T-helper 2 cell treated with Interferon-gamma antibody and Interleukin-4, amounts not matched to agents 5 μg/mL and 100 μg/mL, for 36 hours (primary cell): ENCODE data around the gene POLR2B.
"Not testable (repeated sequence)": the region's sequence is repeated elsewhere in the genome, so short reads cannot be mapped to it uniquely, and the experiment has no call there.

Experiments used
- DNase-seq: peaks from one replicate; pipeline ENCODE4 v3.0.0; 2021; ENCODE audit warnings: low spot score
- H3K27ac Mint-ChIP-seq: one replicate; pipeline ENCODE4 v1.8.0; 2021; ENCODE audit warnings: mild to moderate bottlenecking, mixed read lengths
- H3K27me3 Mint-ChIP-seq: one replicate; pipeline ENCODE4 v1.8.0; 2021; ENCODE audit warnings: low read depth, mixed read lengths
- H3K36me3 Mint-ChIP-seq: one replicate; pipeline ENCODE4 v1.8.0; 2021; ENCODE audit warnings: low read depth, mixed read lengths
- H3K4me1 Mint-ChIP-seq: one replicate; pipeline ENCODE4 v1.8.0; 2021; ENCODE audit warnings: low read depth, mixed read lengths
- H3K4me3 Mint-ChIP-seq: one replicate; pipeline ENCODE4 v1.8.0; 2022; ENCODE audit warnings: mild to moderate bottlenecking, moderate library complexity, mixed read lengths
- H3K9me3 Mint-ChIP-seq: one replicate; pipeline ENCODE4 v1.8.0; 2021; ENCODE audit warnings: mixed read lengths

Gene POLR2B

DNA sequence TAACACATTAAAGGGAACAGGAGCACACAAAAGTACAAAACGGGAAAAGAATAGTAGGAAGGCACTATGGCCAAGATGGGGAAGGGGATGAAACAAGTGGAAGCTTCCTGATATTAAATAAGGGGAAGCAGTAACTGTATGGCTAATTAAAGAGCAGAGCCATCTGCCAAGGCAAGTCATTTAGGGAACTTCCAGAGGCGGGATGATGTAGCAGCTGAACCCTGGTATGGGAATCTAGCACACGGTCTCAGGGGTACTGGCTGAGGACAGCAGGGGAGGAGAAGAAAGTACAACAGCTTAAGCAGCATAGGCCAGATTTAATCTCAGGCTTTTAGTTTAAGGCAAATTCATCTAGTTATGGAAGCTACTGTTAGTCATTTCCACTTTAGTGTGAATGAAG lies 72.4 kb downstream of the POLR2B start:
- Mint-ChIP-seq H3K27ac (no peak overlapping the region), H3K4me3 (no peak overlapping the region), H3K27me3 (peaks cover 11% of the 10 kb centered on the region), H3K36me3 (no peaks in the 10 kb centered on the region), H3K4me1 (no peaks in the 10 kb centered on the region), H3K9me3 (no peaks in the 10 kb centered on the region)
- no peak for DNase-seq

DNA sequence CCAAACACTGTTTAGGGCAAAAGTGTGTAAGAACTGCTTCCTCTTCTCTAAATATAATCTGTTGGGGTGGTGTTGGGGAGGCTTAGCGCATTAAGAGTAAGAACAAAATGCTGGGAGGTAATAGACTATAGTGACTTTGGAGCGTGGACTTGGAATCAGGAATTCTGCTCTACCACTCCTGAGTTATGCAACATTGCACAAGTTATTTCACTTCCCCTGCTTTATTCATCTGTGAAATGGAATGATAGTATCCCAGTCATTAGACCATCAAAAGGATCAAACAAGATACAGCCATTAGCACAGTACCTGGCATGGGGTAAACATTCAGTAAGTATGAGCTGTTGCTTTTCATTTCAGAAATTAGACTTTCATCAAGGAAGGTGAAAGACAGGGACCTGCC lies 72.8 kb downstream of the POLR2B start:
- Mint-ChIP-seq H3K36me3 (no peaks in the 10 kb centered on the region), H3K27ac (no peak overlapping the region), H3K4me3 (no peak overlapping the region), H3K9me3 (no peaks in the 10 kb centered on the region), H3K27me3 (peaks cover 9% of the 10 kb centered on the region), H3K4me1 (no peaks in the 10 kb centered on the region)
- DNase-seq: no peak

DNA sequence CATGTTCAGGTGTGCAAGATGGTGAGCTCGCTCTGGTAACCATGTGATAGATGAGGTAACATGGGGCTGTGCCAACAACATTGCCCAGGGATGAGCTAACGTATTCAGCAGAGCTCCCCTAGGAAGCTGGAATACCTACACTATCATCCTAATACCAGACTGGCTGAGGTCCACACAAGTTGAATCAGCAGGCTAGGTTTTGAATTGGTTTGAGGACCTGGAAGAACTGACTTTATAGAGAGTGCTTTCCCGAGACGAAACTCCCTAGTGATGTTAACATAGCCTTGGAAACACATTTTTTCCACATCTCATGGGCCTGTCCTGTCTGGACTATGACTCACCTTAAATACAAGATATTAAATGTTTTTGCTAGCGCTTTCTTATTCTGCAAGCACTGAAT lies 74.8 kb downstream of the POLR2B start:
- DNase-seq: no peak
- Mint-ChIP-seq H3K36me3 (no peaks in the 10 kb centered on the region), H3K9me3 (no peaks in the 10 kb centered on the region), H3K4me1 (no peaks in the 10 kb centered on the region), H3K27ac (no peak overlapping the region), H3K27me3 (peaks cover 10% of the 10 kb centered on the region), H3K4me3 (no peak overlapping the region)

DNA sequence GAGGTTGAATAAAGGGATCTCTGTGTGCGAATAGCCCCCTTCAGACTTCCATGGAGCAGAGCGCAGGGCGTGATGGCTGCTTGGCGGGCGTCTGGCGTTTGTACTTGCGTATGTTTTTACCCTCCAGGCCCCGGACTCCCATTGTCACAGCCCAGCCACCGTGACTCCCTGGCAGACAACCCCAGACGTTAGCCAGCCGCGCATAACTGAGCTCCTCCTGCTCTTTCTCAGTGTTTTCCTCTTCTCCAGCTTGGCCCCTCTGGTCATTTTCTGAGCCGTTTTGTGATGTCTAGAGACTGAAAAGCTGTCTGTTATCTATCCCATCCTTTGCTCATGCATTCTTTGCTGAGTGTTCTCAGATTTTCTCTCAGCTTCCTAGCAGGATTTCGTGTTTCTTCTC lies 77.2 kb downstream of the POLR2B start:
- Mint-ChIP-seq H3K4me3 (no peak overlapping the region), H3K27me3 (peaks cover 10% of the 10 kb centered on the region), H3K9me3 (no peaks in the 10 kb centered on the region), H3K27ac (no peak overlapping the region), H3K36me3 (no peaks in the 10 kb centered on the region), H3K4me1 (no peaks in the 10 kb centered on the region)
- DNase-seq: no peak

DNA sequence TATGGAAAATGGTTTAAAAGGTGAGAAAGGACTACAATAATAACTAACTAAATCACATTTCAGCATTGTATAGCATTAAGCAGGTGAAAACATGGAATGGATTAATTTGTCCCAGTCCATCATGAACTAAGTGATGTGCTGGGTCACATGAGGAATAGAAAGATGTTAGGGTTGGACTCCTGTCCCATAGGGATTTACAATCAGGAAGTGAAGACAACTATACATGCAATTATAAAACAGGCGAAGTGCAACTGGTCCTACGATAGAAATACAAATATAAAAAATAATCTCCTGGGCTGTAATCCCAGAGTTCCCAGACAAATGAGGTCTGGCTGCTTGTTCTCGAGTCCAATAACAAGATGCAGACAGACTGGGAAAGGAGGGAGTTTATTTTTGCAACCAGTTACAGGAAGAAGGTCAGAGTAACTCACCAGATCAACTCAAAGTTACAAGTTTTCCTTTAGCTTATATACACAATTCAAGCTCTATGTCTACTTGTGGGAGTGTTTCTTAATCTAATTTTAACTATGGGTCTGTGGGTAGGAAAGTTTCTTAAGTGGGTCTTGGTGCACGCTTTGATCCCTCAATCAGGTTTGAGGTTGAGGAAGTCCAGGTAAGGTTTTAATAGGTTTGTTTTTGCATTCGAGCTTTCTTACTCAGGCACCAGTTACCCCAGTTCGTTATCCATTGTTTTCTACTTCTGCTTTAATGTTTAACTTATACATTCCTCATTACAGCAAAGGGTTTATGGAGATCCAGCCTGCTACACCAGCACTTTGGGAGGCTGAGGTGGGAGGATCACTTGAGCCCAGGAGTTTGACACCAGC lies 81.4 kb downstream of the POLR2B start:
- Mint-ChIP-seq H3K4me1 (no peaks in the 10 kb centered on the region), H3K9me3 (no peaks in the 10 kb centered on the region), H3K27ac (no peak overlapping the region), H3K36me3 (no peaks in the 10 kb centered on the region), H3K27me3 (peaks cover 13% of the 10 kb centered on the region), H3K4me3 (no peak overlapping the region)
- DNase-seq: no peak

DNA sequence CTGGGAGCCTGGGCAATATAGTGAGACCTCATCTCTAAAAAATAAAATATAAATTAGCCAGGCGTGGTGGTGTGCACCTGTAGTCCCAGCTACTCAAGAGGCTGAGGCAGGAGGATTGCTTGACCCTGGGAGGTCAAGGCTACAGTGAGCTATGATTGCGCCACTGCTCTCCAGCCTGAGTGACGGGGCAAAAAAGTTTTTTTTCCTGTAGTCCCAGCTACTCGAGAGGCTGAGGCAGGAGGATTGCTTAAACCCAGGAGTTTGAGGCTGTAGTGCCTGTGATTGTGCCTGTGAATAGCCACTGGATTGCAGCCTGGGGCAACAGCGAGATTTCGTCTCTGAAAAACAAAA lies 82.0 kb downstream of the POLR2B start:
- not testable (repeated sequence) for H3K4me1 Mint-ChIP-seq, H3K9me3 Mint-ChIP-seq, H3K27ac Mint-ChIP-seq, H3K36me3 Mint-ChIP-seq, DNase-seq, H3K4me3 Mint-ChIP-seq
- H3K27me3 Mint-ChIP-seq: peaks cover 13% of the 10 kb centered on the region

DNA sequence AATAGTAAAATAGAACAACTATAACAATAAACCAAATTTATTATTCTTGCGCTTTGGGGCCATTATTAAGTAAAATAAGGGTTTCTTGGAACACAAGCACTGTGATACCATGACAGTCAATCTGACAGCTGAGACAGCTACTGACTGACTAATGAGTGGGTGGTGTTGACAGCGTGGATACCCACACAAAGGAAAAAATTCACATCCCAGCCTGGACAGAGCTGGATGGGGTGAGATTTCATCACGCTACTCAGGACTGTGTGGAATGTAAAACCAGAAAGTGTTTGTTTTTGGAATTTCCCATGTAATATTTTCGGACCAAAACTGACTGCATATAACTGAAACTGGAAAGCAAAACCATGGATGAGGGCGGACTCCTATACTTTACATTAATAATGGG lies 82.7 kb downstream of the POLR2B start:
- Mint-ChIP-seq H3K36me3 (no peaks in the 10 kb centered on the region), H3K4me1 (no peaks in the 10 kb centered on the region), H3K9me3 (no peaks in the 10 kb centered on the region), H3K27me3 (peaks cover 13% of the 10 kb centered on the region), H3K27ac (no peak overlapping the region), H3K4me3 (no peak overlapping the region)
- DNase-seq: no peak

DNA sequence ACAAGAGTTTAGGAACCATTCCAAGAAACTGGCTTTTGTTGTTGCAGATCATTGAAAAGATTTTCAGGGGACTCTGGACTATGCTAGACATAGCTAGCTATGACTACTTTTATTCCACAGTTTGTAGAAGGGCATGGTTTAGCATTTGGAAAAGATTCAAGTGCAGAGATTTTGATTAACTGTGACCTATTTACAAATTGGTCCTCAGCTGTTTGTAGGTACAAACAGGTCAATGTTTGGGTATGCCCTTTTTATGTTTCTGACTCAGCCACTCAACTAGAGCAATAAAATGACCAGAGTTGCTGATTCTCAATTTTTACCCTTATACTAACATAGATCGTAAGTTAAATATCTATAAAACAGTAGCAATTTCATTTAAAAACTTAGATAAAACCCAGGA lies 84.8 kb downstream of the POLR2B start:
- Mint-ChIP-seq H3K27me3 (peaks cover 12% of the 10 kb centered on the region), H3K4me3 (no peak overlapping the region), H3K27ac (no peak overlapping the region), H3K36me3 (no peaks in the 10 kb centered on the region), H3K4me1 (no peaks in the 10 kb centered on the region), H3K9me3 (no peaks in the 10 kb centered on the region)
- no peak for DNase-seq

DNA sequence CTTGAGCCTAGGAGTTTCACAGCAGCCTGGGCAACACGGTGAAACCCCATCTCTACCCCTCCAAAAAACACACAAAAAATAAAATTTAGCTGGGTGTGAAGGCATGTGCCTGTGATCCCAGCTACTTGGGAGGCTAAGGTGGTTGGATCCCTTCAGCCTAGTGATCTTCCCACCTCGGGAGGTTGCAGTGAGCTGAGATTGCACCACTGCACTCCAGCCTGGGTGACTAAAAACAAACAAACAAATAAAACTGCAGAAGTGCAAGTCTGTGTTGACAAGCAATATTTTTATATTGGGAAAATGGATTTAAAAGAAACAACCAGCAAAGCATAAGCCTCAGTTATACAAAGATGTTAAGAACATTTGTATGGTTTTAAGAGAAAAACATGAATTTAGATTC lies 85.4 kb downstream of the POLR2B start:
- H3K4me1 Mint-ChIP-seq: no peaks in the 10 kb centered on the region
- DNase-seq: no peak
- peaks cover 12% of the 10 kb centered on the region for H3K27me3 Mint-ChIP-seq
- no peak overlapping the region for H3K4me3 Mint-ChIP-seq
- H3K36me3 Mint-ChIP-seq: no peaks in the 10 kb centered on the region
- no peaks in the 10 kb centered on the region for H3K9me3 Mint-ChIP-seq
- no peak overlapping the region for H3K27ac Mint-ChIP-seq

DNA sequence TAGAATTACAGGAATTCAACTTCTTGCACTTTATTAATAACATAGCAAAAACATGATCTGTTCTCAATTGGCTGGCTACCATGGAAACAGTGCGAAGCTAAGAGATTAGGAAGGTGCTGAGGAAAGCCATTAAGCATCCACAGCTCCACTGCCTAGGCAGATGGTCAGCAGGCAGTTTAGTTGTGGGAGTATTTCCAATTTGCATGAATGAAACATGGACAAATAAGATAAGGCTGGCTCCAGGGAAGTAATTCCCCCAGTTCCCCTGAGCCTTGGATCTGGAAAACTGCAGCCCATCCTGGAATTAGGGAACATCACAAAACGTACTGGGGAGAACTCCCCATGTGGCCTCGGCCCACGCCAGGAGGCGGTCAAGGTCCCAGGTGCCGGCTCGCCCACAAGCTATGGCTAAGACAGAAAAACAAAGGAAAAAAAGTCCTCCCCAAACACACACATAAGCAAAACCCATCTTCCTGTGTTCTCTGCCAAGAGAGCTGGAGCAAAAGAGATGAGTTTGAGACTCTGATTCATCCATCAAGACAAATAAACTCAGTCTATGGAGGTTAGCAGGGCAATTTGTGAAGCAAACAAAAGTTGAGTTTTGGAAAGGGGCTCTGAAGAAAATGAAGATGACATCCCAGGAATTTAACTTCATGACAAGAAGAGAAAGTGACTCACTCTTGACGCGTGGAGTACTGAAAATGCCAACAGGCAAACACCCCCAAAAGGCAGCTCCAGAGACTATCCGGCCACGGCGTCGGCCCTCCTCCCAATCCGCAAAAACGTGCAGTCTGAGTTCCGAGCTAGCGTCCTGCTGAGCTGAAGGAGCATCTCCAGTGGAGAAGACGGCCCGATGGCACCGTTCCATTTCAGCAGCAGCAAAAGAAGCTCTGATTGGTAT lies 86.4 kb downstream of the POLR2B start:
- H3K27ac Mint-ChIP-seq: no peak overlapping the region
- H3K4me3 Mint-ChIP-seq: no peak overlapping the region
- no peaks in the 10 kb centered on the region for H3K36me3 Mint-ChIP-seq
- DNase-seq: no peak
- no peaks in the 10 kb centered on the region for H3K4me1 Mint-ChIP-seq
- H3K27me3 Mint-ChIP-seq: peaks cover 12% of the 10 kb centered on the region
- no peaks in the 10 kb centered on the region for H3K9me3 Mint-ChIP-seq

DNA sequence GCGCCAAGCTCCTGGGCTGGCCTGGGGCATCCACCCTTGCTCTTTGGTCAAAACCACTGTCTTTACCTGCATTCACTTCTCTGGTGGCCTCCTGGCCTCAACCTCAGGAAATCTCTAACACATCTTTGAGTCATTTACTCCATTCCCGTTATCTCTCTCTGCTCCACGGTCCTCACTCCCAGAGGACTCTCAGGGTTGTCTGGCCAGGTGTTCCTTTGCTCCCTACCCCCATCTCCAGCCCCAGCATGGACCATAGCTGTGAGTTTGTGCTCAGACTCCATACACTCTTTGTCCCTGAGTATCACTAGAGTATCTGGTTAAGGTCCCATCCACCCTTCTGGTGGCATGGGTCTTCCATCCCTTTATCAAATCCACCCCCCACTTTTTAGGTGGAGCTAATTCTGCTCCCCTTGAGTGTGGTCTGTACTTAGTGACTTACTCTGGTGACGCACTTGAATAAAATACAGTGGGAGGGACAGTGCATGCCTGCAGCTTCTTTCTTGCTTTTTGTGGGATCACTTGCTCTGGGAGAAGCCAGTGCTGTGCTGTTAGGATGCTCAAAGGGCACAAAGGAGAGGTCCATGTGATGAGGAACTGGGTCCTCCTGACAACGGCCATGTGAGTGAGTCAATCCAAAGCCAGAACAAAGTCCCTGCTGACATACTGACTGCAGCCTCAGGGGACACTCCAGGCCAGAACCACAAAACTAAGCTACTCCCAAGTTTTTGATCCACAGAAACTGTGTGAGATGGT lies 87.2 kb downstream of the POLR2B start:
- Mint-ChIP-seq H3K36me3 (no peaks in the 10 kb centered on the region), H3K9me3 (no peaks in the 10 kb centered on the region), H3K27me3 (peaks cover 13% of the 10 kb centered on the region), H3K27ac (no peak overlapping the region), H3K4me1 (no peaks in the 10 kb centered on the region), H3K4me3 (no peak overlapping the region)
- DNase-seq: no peak

DNA sequence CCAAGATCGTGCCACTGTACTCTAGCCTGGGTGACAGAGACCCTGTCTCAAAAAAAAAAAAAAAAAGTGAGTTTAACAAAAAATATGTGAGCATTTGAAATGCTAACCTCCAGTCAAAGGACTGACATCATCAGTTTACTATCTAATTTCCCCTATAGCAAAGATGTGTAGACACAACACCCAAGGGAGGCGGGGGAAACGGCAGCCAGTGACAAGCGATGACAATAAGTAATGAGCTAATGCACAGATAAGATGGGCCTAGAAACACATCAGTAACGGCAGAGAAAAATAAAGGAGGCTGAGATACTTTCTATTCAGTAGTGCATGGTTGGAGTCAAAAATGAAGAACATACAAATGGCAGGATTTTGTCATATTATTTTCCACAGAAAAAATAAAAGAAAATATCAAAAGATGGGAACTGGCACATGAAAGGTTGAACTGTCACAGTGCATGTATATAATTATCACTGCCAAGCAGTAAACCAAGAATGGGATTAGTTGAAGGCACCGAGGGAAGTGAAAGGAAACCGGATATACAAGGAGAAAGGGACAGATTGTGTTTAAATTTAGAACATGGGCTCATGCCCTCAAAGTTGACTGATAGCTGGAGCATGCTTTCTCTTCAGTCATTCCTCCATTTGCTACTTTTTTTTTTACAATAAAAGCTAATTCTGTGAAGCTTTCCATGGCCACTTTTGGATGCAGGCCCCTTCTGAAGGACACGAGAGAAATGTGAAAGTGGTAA lies 89.7 kb downstream of the POLR2B start:
- Mint-ChIP-seq H3K4me3 (no peak overlapping the region), H3K27ac (no peak overlapping the region), H3K9me3 (no peaks in the 10 kb centered on the region), H3K36me3 (no peaks in the 10 kb centered on the region), H3K27me3 (peaks cover 5% of the 10 kb centered on the region), H3K4me1 (no peaks in the 10 kb centered on the region)
- DNase-seq: no peak

DNA sequence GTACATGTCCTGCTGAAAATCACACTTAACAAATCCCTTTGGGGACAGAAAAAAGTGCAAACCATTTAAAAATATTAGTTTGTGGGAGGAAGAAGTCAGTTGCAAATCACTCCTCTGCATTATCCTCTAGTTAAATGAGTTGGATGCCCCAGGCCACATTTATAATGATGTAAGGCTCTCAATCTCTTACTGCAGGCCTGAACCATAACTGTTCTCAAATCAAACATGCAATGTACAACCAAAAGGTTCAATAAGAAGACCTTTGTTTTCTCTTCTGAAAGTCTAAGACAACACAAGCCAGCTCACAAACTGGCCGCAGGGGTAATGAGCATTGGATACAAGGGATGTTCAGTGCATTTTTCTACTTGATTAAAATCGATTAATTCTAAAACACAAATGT lies 91.8 kb downstream of the POLR2B start:
- no peak overlapping the region for H3K27ac Mint-ChIP-seq
- no peaks in the 10 kb centered on the region for H3K9me3 Mint-ChIP-seq
- DNase-seq: no peak
- no peak overlapping the region for H3K4me3 Mint-ChIP-seq
- H3K27me3 Mint-ChIP-seq: peaks cover 5% of the 10 kb centered on the region
- H3K36me3 Mint-ChIP-seq: no peaks in the 10 kb centered on the region
- H3K4me1 Mint-ChIP-seq: no peaks in the 10 kb centered on the region
